PC-3 (cell line): ENCODE results near the gene KCNJ5.

Source experiments
- CTCF ChIP-seq: fragments of 300-600 bp; sonication (generic); conservative IDR thresholded peaks from 2 replicates; pipeline ENCODE4 v1.5.1; 2017; ENCODE audit warnings: antibody characterized with exemption, low read depth, mild to moderate bottlenecking, low read length
- EZH2 ChIP-seq: fragments of 300-600 bp; sonication (generic); IDR thresholded peaks from one replicate; pipeline ENCODE4 v1.6.1; 2017; ENCODE audit warnings: antibody characterized with exemption, mild to moderate bottlenecking, low read length; ENCODE audit not compliant: unreplicated experiment

GRCh38 chr11:128884703-128885338 lies 6.3 kb upstream of the KCNJ5 start:
- TF ChIP-seq EZH2 (no peak), CTCF (peak; percentile 91)
